GM10266 (cell line): ENCODE data around the gene LCK.
"Not testable (repeated sequence)": the region's sequence is repeated elsewhere in the genome, so short reads cannot be mapped to it uniquely, and the experiment has no call there.

Experiments
- DNase-seq: peaks from one replicate; pipeline ENCODE4 v3.0.0; 2012; ENCODE audit errors: extremely low spot score
- CTCF ChIP-seq: IDR thresholded peaks from 2 replicates; pipeline ENCODE4 v1.5.1; 2012; ENCODE audit warnings: mild to moderate bottlenecking, low read depth; ENCODE audit not compliant: control insufficient read depth, insufficient read depth; ENCODE audit errors: missing control alignments

LCK gene

DNA sequence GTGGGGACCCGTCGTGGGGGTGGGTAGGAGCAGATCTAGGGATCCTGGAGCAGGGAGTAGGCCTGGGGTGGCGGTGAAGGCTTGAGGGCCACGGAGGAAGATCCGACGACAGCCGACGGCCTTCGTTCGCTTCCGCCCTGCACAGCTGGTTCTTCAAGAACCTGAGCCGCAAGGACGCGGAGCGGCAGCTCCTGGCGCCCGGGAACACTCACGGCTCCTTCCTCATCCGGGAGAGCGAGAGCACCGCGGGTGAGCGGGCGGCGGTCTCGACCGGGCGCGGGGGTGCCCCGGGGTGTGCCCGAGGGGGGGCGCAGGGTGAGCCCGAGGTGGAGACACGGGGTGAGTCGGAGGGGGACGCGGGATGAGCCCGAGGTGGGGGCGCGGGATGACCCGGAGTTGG lies 24.4 kb downstream of the LCK start:
- no peak for DNase-seq
- TF ChIP-seq CTCF = no peak

GRCh38 chr1:32276032-32276782 lies 25.1 kb downstream of the LCK start:
- no peak for DNase-seq

DNA sequence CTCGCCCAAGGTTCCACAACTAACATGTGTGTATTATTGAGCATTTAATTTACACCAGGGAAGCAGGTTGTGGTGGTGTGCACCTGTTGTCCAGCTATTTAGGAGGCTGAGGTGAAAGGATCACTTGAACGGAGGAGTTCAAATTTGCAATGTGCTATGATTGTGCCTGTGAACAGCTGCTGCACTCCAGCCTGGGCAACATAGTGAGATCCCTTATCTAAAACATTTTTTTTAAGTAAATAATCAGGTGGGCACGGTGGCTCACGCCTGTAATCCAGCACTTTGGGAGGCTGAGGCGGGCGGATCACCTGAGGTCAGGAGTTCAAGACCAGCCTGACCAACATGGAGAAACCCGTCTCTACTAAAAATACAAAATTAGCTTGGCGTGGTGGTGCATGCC lies 33.7 kb downstream of the LCK start:
- DNase-seq = not testable (repeated sequence)

More at GRCh38 chr1:32276032-32276782, 25.1 kb downstream of the LCK start:
- no peak for TF ChIP-seq CTCF

- TF ChIP-seq CTCF = no peak
- DNase-seq = no peak
These were observed 34.6 kb downstream of the LCK start for GRCh38 chr1:32285658-32286057.

DNA sequence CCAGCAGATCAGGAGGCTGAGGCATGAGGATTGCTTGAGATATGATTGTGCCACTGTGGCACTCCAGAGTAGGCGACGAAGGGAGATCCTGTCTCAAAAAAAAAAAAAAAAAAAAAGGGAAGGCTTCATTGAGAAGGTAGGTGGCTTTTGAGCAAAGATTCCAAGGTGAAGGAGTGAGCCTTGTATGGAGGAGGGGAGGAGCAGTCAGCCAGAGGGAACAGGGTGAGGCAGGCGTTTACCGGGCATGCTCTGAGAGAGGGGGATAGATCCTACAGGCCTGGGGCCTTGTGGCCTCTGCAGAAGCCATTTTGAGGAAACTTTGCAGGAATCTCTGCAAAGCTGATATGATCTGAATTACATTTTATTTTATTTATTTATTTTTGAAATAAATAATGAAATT lies 35.7 kb downstream of the LCK start:
- no peak for DNase-seq
- no peak for TF ChIP-seq CTCF

DNA sequence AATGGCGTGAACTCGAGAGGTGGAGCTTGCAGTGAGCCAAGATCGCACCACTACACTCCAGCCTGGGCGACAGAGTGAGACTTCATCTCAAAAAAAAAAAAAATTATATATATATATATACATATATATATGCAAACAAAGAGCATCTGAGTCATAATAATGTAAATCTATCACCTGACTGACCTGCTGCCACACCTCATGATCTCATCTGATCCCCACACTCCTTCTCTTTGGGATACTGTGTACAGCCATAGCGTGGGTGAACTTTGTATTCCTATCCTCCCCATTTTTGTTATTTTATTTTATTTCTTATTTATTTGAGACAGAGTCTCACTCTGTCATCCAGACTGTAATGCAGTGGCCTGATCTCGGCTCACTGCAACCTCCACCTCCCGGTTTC lies 38.2 kb downstream of the LCK start:
- TF ChIP-seq CTCF = no peak
- DNase-seq = no peak

- DNase-seq = no peak
- TF ChIP-seq CTCF = no peak
These were observed 40.2 kb downstream of the LCK start for GRCh38 chr1:32291145-32291707.
